Measurements from ENCODE around the gene NFAM1.

GRCh38 chr22:42387631-42388030, 44.6 kb downstream of the NFAM1 start:
- TF ChIP-seq POLR2A (IDR thresholded peaks at IDR 0.05; ENCODE audit: low read length) (no peak), GATA1 (IDR thresholded peaks at IDR 0.05; ENCODE audit: low read depth, low read length) (no peak)

All from erythroblast (primary cell).